ENCODE results near the gene EHD3.

The EHD3 gene

GRCh38 chr2:31286961-31287550 lies 53.1 kb downstream of the EHD3 start:
- no peak for DNase-seq (ENCODE audit: low spot score)

GRCh38 chr2:31287654-31288053 lies 53.7 kb downstream of the EHD3 start:
- no peak for DNase-seq (ENCODE audit: low spot score)

GRCh38 chr2:31294196-31294595 lies 60.2 kb downstream of the EHD3 start:
- DNase-seq (ENCODE audit: low spot score): peak; percentile 4

- DNase-seq (ENCODE audit: low spot score): no peak
Measured at GRCh38 chr2:31296641-31297287, 62.8 kb downstream of the EHD3 start.

- DNase-seq (ENCODE audit: low spot score): peak; percentile 50
Measured at GRCh38 chr2:31297751-31298150, 63.8 kb downstream of the EHD3 start.

- no peak for DNase-seq (ENCODE audit: low spot score)
Measured at GRCh38 chr2:31299547-31299946, 65.6 kb downstream of the EHD3 start.

- no peak for DNase-seq (ENCODE audit: low spot score)
Measured at GRCh38 chr2:31300309-31300708, 66.4 kb downstream of the EHD3 start.

GRCh38 chr2:31302940-31303563 lies 69.1 kb downstream of the EHD3 start:
- no peak for DNase-seq (ENCODE audit: low spot score)

GRCh38 chr2:31304816-31305215 lies 70.9 kb downstream of the EHD3 start:
- DNase-seq (ENCODE audit: low spot score): no peak

- no peak for DNase-seq (ENCODE audit: low spot score)
Measured at GRCh38 chr2:31312898-31313297, 78.9 kb downstream of the EHD3 start.

GRCh38 chr2:31314761-31315160 lies 80.8 kb downstream of the EHD3 start:
- DNase-seq (ENCODE audit: low spot score): no peak

GRCh38 chr2:31317396-31317795 lies 83.4 kb downstream of the EHD3 start:
- no peak for DNase-seq (ENCODE audit: low spot score)

- DNase-seq (ENCODE audit: low spot score): peak; percentile 66
Measured at GRCh38 chr2:31318361-31319336, 84.7 kb downstream of the EHD3 start.
